RWPE1 (cell line): Measurements from ENCODE around the gene SPACA4.

ENCODE experiments used
- CTCF ChIA-PET: fragments of 350-600 bp; sonication (Branson Sonifier 250); formaldehyde crosslinking; extraction: SDS; loops from one replicate; lab custom pipeline; 2021; lab: Yijun Ruan, JAX
- POLR2A ChIA-PET: fragments of 400-600 bp; formaldehyde crosslinking; extraction: SDS; loops from one replicate; lab custom pipeline; 2020; ENCODE audit warnings: antibody characterized with exemption; ENCODE audit not compliant: low non-redundant PET; lab: Yijun Ruan, JAX
- DNase-seq: peaks from one replicate; pipeline ENCODE4 v3.0.0; 2012; ENCODE audit warnings: low spot score
- H3K27ac ChIP-seq: fragments of 450-650 bp; 2 replicates; pipeline ENCODE4 v1.5.1; 2017
- TF ChIP-seq, protein P1 (sequence below): fragments of 450-650 bp; conservative IDR thresholded peaks from 2 replicates; pipeline ENCODE4 v1.5.1; 2017; ENCODE audit warnings: low read depth, mild to moderate bottlenecking

Gene SPACA4

DNA sequence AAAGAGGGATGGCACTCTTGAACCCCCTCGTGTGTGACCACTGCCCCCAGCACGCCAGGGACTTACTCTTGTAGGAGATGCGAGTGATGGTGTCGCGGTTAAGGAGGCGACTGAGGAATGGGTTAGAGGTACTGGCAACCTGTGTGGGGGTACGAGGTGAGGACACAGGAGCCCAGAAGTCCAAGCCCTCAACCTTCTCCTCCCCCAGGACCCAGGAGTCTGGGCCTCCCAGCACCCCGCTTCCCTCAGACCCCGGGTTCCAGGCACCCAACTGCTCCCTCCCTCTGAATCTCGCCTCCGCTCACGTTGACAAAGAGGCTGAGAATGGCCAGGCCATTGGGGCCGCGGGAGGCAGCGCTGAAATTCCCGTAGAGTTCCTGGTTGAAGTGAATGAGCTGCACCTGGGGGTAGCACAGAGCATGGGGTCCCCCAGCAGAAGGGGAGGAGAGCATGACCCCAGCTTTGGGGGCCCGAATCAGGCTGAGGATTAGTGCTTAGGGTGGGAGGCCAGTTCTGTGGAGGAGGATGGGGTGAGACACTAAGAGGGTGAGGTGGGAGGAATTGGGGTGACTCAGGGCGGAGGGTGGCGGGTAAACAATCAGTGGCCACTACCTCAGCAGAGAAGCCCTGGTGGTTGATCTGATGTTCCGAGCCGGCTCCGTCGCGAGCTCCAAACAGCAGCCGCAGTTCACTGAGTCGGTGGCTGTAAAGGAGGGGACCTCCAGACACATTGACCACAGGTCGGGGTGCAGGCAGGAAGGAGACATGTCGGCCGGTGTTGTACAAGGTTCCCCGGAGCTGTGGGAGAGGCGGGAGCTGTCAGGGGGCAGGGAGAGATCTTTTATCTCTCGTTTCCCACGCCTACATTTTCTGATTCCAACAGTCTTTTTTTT, 33.2 kb downstream of the SPACA4 start:
- CTCF ChIA-PET = interaction anchor here (0.6 kb wide), 1 partner anchor 99 kb away, joined by 3 read pairs; no protein-coding TSS in a partner anchor

DNA sequence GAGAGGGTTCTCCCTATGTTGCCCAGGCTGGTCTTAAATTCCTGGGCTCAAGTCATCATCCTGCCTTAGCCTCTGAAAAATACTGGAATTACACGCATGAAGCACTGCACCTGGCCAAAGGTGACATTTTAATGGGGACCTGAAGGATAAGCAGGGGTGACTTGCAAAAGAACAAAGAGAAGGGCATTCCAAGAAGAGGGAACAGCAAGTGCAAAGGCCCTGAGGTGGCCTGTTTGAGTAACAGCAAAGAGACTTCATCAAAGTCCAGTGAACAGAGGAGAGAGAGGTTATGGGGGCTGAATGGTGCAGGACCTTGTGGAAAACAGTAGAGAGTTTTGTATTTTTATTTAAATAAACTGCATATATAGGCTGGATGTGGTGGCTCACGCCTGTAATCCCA, 35.3 kb downstream of the SPACA4 start:
- ChIA-PET POLR2A (no interaction called here), CTCF (no interaction called here)
- DNase-seq = no peak
- no peak overlapping the region for H3K27ac ChIP-seq
- TF ChIP-seq, protein P1, sequence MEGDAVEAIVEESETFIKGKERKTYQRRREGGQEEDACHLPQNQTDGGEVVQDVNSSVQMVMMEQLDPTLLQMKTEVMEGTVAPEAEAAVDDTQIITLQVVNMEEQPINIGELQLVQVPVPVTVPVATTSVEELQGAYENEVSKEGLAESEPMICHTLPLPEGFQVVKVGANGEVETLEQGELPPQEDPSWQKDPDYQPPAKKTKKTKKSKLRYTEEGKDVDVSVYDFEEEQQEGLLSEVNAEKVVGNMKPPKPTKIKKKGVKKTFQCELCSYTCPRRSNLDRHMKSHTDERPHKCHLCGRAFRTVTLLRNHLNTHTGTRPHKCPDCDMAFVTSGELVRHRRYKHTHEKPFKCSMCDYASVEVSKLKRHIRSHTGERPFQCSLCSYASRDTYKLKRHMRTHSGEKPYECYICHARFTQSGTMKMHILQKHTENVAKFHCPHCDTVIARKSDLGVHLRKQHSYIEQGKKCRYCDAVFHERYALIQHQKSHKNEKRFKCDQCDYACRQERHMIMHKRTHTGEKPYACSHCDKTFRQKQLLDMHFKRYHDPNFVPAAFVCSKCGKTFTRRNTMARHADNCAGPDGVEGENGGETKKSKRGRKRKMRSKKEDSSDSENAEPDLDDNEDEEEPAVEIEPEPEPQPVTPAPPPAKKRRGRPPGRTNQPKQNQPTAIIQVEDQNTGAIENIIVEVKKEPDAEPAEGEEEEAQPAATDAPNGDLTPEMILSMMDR = no peak

More for the DNA sequence above, 33.2 kb downstream of the SPACA4 start:
- peak overlapping the region; percentile 99; the same call in 1 of the 2 replicates for H3K27ac ChIP-seq
- POLR2A ChIA-PET = no interaction called here
- TF ChIP-seq, protein P1 = no peak
- DNase-seq = no peak

DNA sequence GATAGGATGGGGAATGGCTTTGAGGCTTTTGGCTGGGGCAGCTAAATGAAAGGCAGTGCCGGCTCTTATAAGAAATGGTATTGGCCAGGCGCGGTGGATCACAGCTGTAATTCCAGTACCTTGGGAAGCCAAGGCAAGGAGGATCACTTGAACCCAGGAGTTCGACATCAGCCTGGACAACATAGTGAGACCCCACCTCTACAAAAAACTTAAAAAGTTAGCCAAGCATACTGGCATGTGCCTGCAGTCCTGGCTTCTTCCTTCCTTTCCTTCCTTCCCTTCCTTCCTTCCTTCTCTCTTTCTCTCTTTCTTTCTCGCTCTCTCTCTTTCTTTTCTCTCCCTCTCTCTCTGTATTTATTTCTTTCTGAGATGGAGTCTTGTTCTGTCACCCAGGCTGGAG, 36.3 kb downstream of the SPACA4 start:
- H3K27ac ChIP-seq = no peak overlapping the region
- DNase-seq = no peak
- POLR2A ChIA-PET = no interaction called here
- CTCF ChIA-PET = interaction anchor here (0.6 kb wide), 2 partner anchors 133 to 142 kb away, joined by 5 to 6 read pairs; no protein-coding TSS in a partner anchor
- TF ChIP-seq, protein P1 = no peak

DNA sequence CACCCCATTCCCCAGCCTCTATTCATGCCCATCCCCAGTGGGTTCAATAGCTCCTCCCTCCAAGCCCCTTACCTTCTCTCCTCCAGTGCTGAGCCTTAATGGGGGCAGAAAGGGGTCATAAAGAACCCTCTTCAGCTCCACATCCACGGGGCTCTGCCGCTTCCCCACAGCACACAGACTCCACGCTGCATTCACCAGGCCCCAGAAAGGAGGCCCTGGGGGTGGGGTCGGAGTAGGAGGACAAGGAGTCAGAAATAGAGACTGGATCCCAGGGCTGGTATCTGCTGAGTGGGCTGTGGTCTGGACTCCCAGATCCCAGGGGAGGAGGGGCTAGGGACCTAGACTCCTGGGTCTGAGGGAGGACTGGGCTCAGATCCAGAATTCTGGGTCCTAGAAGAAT, 37.8 kb downstream of the SPACA4 start:
- POLR2A ChIA-PET = no interaction called here
- no peak for DNase-seq
- CTCF ChIA-PET = interaction anchor here (0.7 to 0.9 kb wide), 2 partner anchors 23 to 171 kb away, joined by 4 read pairs; no protein-coding TSS in a partner anchor
- TF ChIP-seq, protein P1 = no peak
- H3K27ac ChIP-seq = peak overlapping the region; percentile 83

DNA sequence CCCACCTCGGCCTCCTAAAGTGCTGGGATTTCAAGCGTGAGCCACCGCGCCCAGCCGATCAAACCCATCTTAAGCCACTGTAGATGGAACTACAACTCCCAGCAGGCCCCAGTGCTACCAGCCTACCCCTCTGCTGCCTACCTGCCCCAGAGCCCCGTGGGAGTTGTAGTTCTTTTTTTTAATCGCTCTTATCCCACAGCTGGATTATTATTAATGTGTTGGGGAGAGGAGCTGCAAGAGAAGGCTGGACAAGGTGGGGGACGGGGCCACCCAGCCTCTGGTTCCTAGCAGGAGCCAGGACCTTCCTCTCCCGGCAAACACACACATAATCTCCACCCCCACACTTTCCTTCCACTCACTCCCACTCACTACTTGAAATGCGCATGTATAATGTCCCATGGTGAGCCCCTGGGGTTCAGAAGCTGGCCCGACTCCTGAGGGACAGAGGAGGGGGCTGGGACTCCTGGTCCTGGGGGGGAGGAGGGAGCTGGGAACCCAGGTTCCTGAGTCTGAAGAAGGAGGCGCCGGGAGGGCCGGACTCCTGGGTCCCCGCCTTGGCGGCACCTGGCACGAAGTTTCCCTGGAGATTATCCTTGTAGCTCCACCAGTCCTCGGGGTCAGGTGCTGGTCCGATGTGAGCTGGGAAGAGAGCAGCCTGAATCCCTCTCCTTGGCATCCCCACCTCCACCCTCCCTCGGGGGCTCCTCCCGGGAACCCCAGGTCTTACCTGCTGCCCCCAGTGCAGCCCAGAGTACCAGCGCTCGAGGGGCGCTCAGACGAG, 38.5 kb downstream of the SPACA4 start:
- H3K27ac ChIP-seq = peak overlapping the region; percentile 83
- POLR2A ChIA-PET = no interaction called here
- TF ChIP-seq, protein P1 = no peak
- peak; percentile 50 for DNase-seq
- CTCF ChIA-PET = interaction anchor here (0.9 to 1.4 kb wide), 5 partner anchors 30 to 198 kb away, joined by 3 to 8 read pairs (median 6); no protein-coding TSS in a partner anchor

DNA sequence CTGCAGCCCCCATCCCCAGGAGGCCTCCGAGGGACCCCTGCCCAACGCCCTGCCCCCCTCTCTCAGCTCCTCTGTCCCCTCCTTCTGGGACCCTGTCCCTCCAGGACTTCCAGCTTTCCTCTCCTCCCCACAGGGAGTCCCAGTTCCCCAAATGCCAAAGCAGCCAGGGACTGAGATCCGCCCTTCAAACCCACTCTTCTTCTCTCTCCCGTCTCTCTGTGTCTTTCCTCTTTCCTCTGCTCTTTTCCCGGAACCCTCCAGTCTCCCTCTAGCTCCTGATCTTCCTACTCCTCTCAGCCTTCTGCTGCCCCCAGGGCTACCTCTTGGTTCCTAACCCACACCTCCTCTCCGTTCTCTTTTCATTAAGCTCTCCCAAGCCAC, 39.1 kb downstream of the SPACA4 start:
- DNase-seq = no peak
- POLR2A ChIA-PET = interaction anchor here (0.7 kb wide), 1 partner anchor 75 kb away, joined by 3 read pairs; no protein-coding TSS in a partner anchor
- peak overlapping the region; percentile 83 for H3K27ac ChIP-seq
- CTCF ChIA-PET = interaction anchor here (0.6 to 1.4 kb wide), 7 partner anchors 24 to 207 kb away, joined by 3 to 8 read pairs (median 4); no protein-coding TSS in a partner anchor
- TF ChIP-seq, protein P1 = no peak
